Ovary (tissue), 3 donors: Measurements from ENCODE around the gene LDHA.

Experiments used
- POLR2A ChIP-seq: fragments of 450-650 bp; IDR thresholded peaks from one replicate; pipeline ENCODE4 v1.6.1; 2017; ENCODE audit warnings: antibody characterized with exemption, mild to moderate bottlenecking, moderate library complexity
- TF ChIP-seq, protein P1 (sequence below), 3 donors: fragments of 450-650 bp in 2 of 3; fragments of 200-600 bp in 1 of 3; IDR thresholded peaks; one replicate each; pipeline versions ENCODE4 v1.5.1 to v1.8.0; 2016 to 2022; ENCODE audit warnings: antibody characterized with exemption in 3 of 3, mild to moderate bottlenecking in 1 of 3
- donor health status: DM: no; HTN: no; CAD: no.

- TF ChIP-seq POLR2A, result no peak
- TF ChIP-seq, protein P1, sequence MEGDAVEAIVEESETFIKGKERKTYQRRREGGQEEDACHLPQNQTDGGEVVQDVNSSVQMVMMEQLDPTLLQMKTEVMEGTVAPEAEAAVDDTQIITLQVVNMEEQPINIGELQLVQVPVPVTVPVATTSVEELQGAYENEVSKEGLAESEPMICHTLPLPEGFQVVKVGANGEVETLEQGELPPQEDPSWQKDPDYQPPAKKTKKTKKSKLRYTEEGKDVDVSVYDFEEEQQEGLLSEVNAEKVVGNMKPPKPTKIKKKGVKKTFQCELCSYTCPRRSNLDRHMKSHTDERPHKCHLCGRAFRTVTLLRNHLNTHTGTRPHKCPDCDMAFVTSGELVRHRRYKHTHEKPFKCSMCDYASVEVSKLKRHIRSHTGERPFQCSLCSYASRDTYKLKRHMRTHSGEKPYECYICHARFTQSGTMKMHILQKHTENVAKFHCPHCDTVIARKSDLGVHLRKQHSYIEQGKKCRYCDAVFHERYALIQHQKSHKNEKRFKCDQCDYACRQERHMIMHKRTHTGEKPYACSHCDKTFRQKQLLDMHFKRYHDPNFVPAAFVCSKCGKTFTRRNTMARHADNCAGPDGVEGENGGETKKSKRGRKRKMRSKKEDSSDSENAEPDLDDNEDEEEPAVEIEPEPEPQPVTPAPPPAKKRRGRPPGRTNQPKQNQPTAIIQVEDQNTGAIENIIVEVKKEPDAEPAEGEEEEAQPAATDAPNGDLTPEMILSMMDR (IDR thresholded peaks at IDR 0.05), result no peak
These were observed 10.2 kb upstream of the LDHA start for GRCh38 chr11:18384157-18384641.
